GM12878 (cell line): ENCODE data around the gene KIF25. TPM values are rescaled to one million over a fixed set of nuclear protein-coding genes. Genes with fewer than 3 reads are reported as not detected.

Experiments
- ATAC-seq: fragments of 200-7000 bp; cut with Tn5 transposase; 3 replicates; pipeline ENCODE4 v1.9.1; 2020; ENCODE audit warnings: mild to moderate bottlenecking, moderate library complexity
- BruUV-seq: library from RNA; stranded (reverse); fragments of 400-500 nt; replicated peaks from 2 replicates; lab custom pipeline; 2021; lab: Mats Ljungman, UMichigan
- CTCF ChIA-PET: fragments of 300-600 bp; sonication (Branson Sonifier 250); formaldehyde crosslinking; extraction: SDS; loops from one replicate; lab custom pipeline; 2021; ENCODE audit warnings: inconsistent platforms; lab: Yijun Ruan, JAX
- POLR2A ChIA-PET: fragments of 350-600 bp; formaldehyde crosslinking; extraction: SDS; loops from one replicate; lab custom pipeline; 2021; ENCODE audit warnings: inconsistent platforms; lab: Charles Lee
- RAD21 ChIA-PET: fragments of 300-600 bp; sonication (Branson Sonifier 250); formaldehyde crosslinking; loops from one replicate; lab custom pipeline; 2023; ENCODE audit warnings: antibody characterized with exemption; ENCODE audit not compliant: unreplicated experiment; lab: Charles Lee
- SMC1A ChIA-PET: fragments of 300-600 bp; sonication (Branson Sonifier 250); formaldehyde crosslinking; loops from one replicate; lab custom pipeline; 2023; ENCODE audit not compliant: unreplicated experiment, uncharacterized antibody; lab: Charles Lee
- DNase-seq: peaks from one replicate; pipeline ENCODE4 v3.0.0-alpha.2; 2011; ENCODE audit warnings: low read depth, low spot score
- FAIRE-seq: peaks from 3 replicates; lab custom pipeline; 2011; peaks lifted over from hg19 to GRCh38; lab: Jason Lieb, UNC
- H2AFZ ChIP-seq: 2 replicates; pipeline ENCODE4 v1.6.0; 2011; ENCODE audit warnings: low read depth, low read length, control low read depth; ENCODE audit not compliant: control insufficient read depth
- H3K27ac ChIP-seq: 2 replicates; pipeline ENCODE4 v1.5.1; 2011; ENCODE audit warnings: control low read depth; ENCODE audit not compliant: control insufficient read depth, insufficient read depth
- H3K27me3 ChIP-seq, 2 experiments: replicated peaks in 1 of 2; 2 replicates each; pipeline versions ENCODE4 v1.6.0 to v1.6.1; 2011; ENCODE audit warnings: low read length in 1 of 2; ENCODE audit not compliant: control insufficient read depth in 2 of 2, insufficient read depth in 2 of 2
- H3K36me3 ChIP-seq, 2 experiments: 2 replicates each; pipeline ENCODE4 v1.5.1; 2011; ENCODE audit warnings: low read length in 1 of 2; ENCODE audit not compliant: control insufficient read depth in 2 of 2, insufficient read depth in 2 of 2
- H3K4me1 ChIP-seq: 2 replicates; pipeline ENCODE4 v1.6.1; 2011; ENCODE audit warnings: mild to moderate bottlenecking, low read length, moderate library complexity, mixed read lengths; ENCODE audit not compliant: control insufficient read depth, insufficient read depth
- H3K4me2 ChIP-seq: 2 replicates; pipeline ENCODE4 v1.6.0; 2011; ENCODE audit warnings: control low read depth; ENCODE audit not compliant: control insufficient read depth, insufficient read depth
- H3K4me3 ChIP-seq: fragments of 200-600 bp; sonication (generic); 2 replicates; pipeline ENCODE4 v1.5.1; 2016
- H3K79me2 ChIP-seq: 2 replicates; pipeline ENCODE4 v1.6.0; 2011; ENCODE audit warnings: low read length; ENCODE audit not compliant: control insufficient read depth, insufficient read depth
- H3K9ac ChIP-seq: 2 replicates; pipeline ENCODE4 v1.8.0; 2011; ENCODE audit warnings: low read length, control low read depth, mixed read lengths; ENCODE audit not compliant: control insufficient read depth, insufficient read depth
- H3K9me3 ChIP-seq: replicated peaks from 3 replicates; pipeline ENCODE4 v1.5.1; 2011; ENCODE audit warnings: mild to moderate bottlenecking, low read length; ENCODE audit not compliant: control insufficient read depth, insufficient read depth
- H4K20me1 ChIP-seq: 2 replicates; pipeline ENCODE4 v1.6.0; 2011; ENCODE audit not compliant: control insufficient read depth, insufficient read depth
- CHD1 ChIP-seq: IDR thresholded peaks from 2 replicates; pipeline ENCODE4 v1.6.1; 2012; ENCODE audit warnings: low read depth, low read length, improper control_type of control experiment
- ESRRA ChIP-seq: IDR thresholded peaks from 2 replicates; pipeline ENCODE4 v1.6.1; 2012; ENCODE audit warnings: mild to moderate bottlenecking, low read length, improper control_type of control experiment
- GABPA ChIP-seq: IDR thresholded peaks from 2 replicates; pipeline ENCODE4 v1.6.1; 2014; ENCODE audit warnings: antibody characterized with exemption, low read depth, mild to moderate bottlenecking, inconsistent platforms
- HDAC2 ChIP-seq: fragments of 200-600 bp; sonication (generic); IDR thresholded peaks from 2 replicates; pipeline ENCODE4 v1.6.1; 2017
- NBN ChIP-seq: fragments of 450-650 bp; IDR thresholded peaks from 2 replicates; pipeline ENCODE4 v1.6.1; 2016
- REST ChIP-seq: IDR thresholded peaks from 2 replicates; pipeline ENCODE4 v1.6.1; 2012; ENCODE audit warnings: mild to moderate bottlenecking, low read depth, low read length
- RUNX3 ChIP-seq: IDR thresholded peaks from 2 replicates; pipeline ENCODE4 v1.6.1; 2012; ENCODE audit warnings: low read length, inconsistent platforms
- SMARCA5 ChIP-seq: fragments of 450-650 bp; IDR thresholded peaks from 2 replicates; pipeline ENCODE4 v1.6.1; 2017; ENCODE audit warnings: mild to moderate bottlenecking
- SREBF2 ChIP-seq: IDR thresholded peaks from 2 replicates; pipeline ENCODE4 v1.6.1; 2012; ENCODE audit warnings: mild to moderate bottlenecking, low read length
- TBL1XR1 ChIP-seq: IDR thresholded peaks from 2 replicates; pipeline ENCODE4 v1.6.1; 2012; ENCODE audit warnings: low read depth, low read length, improper control_type of control experiment
- ZBTB33 ChIP-seq: fragments of 450-650 bp; IDR thresholded peaks from 2 replicates; pipeline ENCODE4 v1.6.1; 2017; ENCODE audit warnings: mild to moderate bottlenecking
- ZNF687 ChIP-seq: fragments of 450-650 bp; IDR thresholded peaks from 2 replicates; pipeline ENCODE4 v1.6.1; 2017; ENCODE audit warnings: mild to moderate bottlenecking, moderate library complexity
- WGBS: methylation state at CpG from one replicate; pipeline ENCODE4 v1.1.6; 2016; ENCODE audit warnings: low lambda C conversion rate; ENCODE audit not compliant: insufficient replicate concordance, insufficient coverage; ENCODE audit errors: missing lambda C conversion rate; 5-methylcytosine and 5-hydroxymethylcytosine counted together
- in situ Hi-C: fragments of 300-500 bp; cut with MboI; formaldehyde crosslinking; loops from 9 replicates; pipeline ENCODE4 v1.14.3; 2018; ENCODE audit warnings: mixed read lengths
- intact Hi-C: fragments of 100-400 bp; cut with micrococcal nuclease; formaldehyde crosslinking; loops from one replicate; pipeline ENCODE4 v1.14.2; 2022; ENCODE audit not compliant: unreplicated experiment
- polyA plus RNA-seq, 11 experiments: library from polyadenylated mRNA; depleted of rRNA in 4 of 11; unstranded in 6 of 11; stranded (reverse) in 5 of 11; fragments of >200 nt; fragmentation: Nextera tagmentation in 4 of 11; fragmentation: Illumina TruSeq in 1 of 11; extraction: Ambion mirVana in 4 of 11; extraction: Trizol in 1 of 11; gene quantifications; 1 replicate in 1 of 11; 2 replicates in 10 of 11; pipeline versions ENCODE4 v1.2.1 to v1.2.3, GENCODE V29; 2011 to 2016; ENCODE audit warnings: inconsistent platforms in 2 of 11, missing spikeins in 2 of 11, low read depth in 1 of 11
- total RNA-seq, 4 experiments: library from RNA; depleted of rRNA in 3 of 4; stranded (reverse); fragments of >200 nt in 3 of 4; fragmentation: Illumina TruSeq in 1 of 4; extraction: Trizol in 1 of 4; gene quantifications; 2 replicates each; pipeline versions ENCODE4 v1.2.1 to v1.2.3, GENCODE V29; 2013 to 2021
- TF ChIP-seq, protein P1 (sequence below): fragments of 450-650 bp; IDR thresholded peaks from 2 replicates; pipeline ENCODE4 v1.6.1; 2017; ENCODE audit warnings: antibody characterized with exemption, mild to moderate bottlenecking, moderate library complexity

Gene KIF25
- total and polyA plus RNA-seq, 10 of the 15 experiments (the other 5 are each of a cell fraction or from before 2014, with no cell fraction given) = not detected

DNA sequence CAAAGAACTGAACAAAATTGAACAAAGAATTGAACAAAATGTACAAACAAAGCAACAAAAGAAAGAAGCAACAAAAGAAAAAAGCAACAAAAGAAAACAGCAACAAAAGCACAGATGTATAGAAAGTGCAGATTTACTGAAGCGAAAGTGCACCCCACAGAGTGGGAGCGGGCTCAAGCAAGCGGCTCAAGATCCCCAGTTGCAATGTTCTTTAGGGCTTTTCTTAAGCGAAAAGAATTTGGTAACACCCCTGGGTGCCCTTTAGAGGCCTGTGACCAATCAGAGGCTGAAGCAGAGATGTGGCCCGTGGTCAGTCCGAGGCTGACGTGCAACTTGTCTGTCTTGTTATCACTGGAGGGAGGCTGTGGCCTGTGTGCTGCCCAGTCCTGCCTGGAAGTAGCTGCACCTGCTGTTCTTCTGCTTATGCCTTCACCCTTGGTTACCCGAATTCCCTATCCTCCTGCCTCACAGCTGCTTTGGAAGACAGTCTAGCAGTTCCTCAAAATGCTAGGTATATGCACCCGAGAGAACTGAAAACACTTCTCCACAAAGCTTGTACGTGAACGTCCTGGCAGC lies 13.2 kb upstream of the KIF25 start:
- 47% methylated on average over 11 of the region's 11 CpGs for WGBS
- no peaks in the 10 kb centered on the region for H3K9me3 ChIP-seq
- no peak overlapping the region for H3K27ac ChIP-seq
- intact Hi-C loops (no loop called here), in situ Hi-C loops (no loop called here)
- no peak for DNase-seq
- no peak overlapping the region for H3K4me2 ChIP-seq
- H3K4me3 ChIP-seq = no peak overlapping the region
- no peak for ATAC-seq
- ChIA-PET CTCF (no interaction called here), POLR2A (no interaction called here), SMC1A (no interaction called here), RAD21 (no interaction called here)
- H4K20me1 ChIP-seq = no peaks in the 10 kb centered on the region
- no peak for FAIRE-seq
- H3K9ac ChIP-seq = no peak overlapping the region
- H3K79me2 ChIP-seq = no peaks in the 10 kb centered on the region
- no peaks in the 10 kb centered on the region for H3K4me1 ChIP-seq
- H3K36me3 ChIP-seq = no peaks in the 10 kb centered on the region
- BruUV-seq = no TSS peak
- H2AFZ ChIP-seq = no peak overlapping the region
- H3K27me3 ChIP-seq = no peaks in the 10 kb centered on the region
- no peak for TF ChIP-seq RUNX3
- TF ChIP-seq ZNF687 = no peak
- TF ChIP-seq HDAC2 = no peak
- TF ChIP-seq, protein P1, sequence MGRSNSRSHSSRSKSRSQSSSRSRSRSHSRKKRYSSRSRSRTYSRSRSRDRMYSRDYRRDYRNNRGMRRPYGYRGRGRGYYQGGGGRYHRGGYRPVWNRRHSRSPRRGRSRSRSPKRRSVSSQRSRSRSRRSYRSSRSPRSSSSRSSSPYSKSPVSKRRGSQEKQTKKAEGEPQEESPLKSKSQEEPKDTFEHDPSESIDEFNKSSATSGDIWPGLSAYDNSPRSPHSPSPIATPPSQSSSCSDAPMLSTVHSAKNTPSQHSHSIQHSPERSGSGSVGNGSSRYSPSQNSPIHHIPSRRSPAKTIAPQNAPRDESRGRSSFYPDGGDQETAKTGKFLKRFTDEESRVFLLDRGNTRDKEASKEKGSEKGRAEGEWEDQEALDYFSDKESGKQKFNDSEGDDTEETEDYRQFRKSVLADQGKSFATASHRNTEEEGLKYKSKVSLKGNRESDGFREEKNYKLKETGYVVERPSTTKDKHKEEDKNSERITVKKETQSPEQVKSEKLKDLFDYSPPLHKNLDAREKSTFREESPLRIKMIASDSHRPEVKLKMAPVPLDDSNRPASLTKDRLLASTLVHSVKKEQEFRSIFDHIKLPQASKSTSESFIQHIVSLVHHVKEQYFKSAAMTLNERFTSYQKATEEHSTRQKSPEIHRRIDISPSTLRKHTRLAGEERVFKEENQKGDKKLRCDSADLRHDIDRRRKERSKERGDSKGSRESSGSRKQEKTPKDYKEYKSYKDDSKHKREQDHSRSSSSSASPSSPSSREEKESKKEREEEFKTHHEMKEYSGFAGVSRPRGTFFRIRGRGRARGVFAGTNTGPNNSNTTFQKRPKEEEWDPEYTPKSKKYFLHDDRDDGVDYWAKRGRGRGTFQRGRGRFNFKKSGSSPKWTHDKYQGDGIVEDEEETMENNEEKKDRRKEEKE = no peak
- TF ChIP-seq ZBTB33 = no peak
- no peak for TF ChIP-seq REST
- no peak for TF ChIP-seq SREBF2
- TF ChIP-seq SMARCA5 = no peak
- no peak for TF ChIP-seq TBL1XR1
- TF ChIP-seq GABPA = no peak
- TF ChIP-seq CHD1 = no peak
- no peak for TF ChIP-seq ESRRA
- no peak for TF ChIP-seq NBN
